GM18499 (cell line): Measurements from ENCODE around the gene IST1.
"Not testable (repeated sequence)": the region's sequence is repeated elsewhere in the genome, so short reads cannot be mapped to it uniquely, and the experiment has no call there.

Experiments used
- ATAC-seq: cut with Tn5 transposase; IDR thresholded peaks from one replicate; pipeline ENCODE4 v1.9.1; 2021; ENCODE audit warnings: moderate number of reproducible peaks; ENCODE audit not compliant: insufficient read depth, unreplicated experiment

The IST1 gene

GRCh38 chr16:71878911-71879310, 16.4 kb upstream of the IST1 start:
- no peak for ATAC-seq

DNA sequence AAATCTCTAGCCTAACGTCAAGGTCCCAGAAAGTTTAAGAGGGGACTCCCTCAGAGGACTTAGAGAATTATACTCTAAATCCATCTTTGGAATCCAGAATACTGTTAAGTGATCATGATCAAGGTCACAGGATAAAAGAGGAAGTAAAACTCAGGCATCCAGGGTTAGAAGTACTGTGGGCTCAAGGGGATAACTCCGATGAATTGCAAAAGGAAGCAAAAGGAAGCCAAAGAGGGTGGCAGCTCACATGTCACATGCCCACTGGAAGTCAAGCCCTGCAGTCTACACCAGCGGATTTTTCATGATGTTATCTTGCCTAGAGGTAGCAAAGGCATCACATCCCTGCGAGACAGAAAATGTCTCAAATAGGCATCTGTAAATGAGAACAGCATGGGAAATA, 15.2 kb upstream of the IST1 start:
- no peak for ATAC-seq

GRCh38 chr16:71882505-71883167, 12.7 kb upstream of the IST1 start:
- no peak for ATAC-seq

- no peak for ATAC-seq
Measured at GRCh38 chr16:71883168-71883848, 12.0 kb upstream of the IST1 start.

- no peak for ATAC-seq
Measured at GRCh38 chr16:71883849-71884638, 11.3 kb upstream of the IST1 start, which contains the start of gene ZNF821. Gene ZNF821 (minus strand): TSS chr16:71884182. CDS start chr16:71879946, 4,236 bp downstream.

GRCh38 chr16:71885261-71885650, 10.1 kb upstream of the IST1 start:
- ATAC-seq, result no peak

DNA sequence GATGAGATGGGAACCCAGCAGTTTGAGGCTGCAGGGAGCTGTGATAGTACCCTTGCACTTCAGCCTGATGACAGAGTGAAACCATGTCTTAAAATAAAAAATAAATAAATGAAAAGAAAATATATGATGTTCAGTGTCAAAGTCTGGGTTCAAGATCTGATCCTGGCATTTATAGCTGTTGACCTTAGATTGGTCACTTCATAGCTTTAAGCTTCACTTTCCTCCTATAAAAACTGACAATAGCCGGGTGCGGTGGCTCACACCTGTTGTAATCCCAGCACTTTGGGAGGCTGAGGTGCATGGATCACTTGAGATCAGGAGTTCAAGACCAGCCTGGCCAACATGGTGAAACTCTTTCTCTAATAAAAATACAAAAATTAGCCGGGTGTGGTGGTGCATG, 6.2 kb upstream of the IST1 start:
- ATAC-seq, result no peak

GRCh38 chr16:71893888-71894228, 1.5 kb upstream of the IST1 start:
- ATAC-seq, result no peak

DNA sequence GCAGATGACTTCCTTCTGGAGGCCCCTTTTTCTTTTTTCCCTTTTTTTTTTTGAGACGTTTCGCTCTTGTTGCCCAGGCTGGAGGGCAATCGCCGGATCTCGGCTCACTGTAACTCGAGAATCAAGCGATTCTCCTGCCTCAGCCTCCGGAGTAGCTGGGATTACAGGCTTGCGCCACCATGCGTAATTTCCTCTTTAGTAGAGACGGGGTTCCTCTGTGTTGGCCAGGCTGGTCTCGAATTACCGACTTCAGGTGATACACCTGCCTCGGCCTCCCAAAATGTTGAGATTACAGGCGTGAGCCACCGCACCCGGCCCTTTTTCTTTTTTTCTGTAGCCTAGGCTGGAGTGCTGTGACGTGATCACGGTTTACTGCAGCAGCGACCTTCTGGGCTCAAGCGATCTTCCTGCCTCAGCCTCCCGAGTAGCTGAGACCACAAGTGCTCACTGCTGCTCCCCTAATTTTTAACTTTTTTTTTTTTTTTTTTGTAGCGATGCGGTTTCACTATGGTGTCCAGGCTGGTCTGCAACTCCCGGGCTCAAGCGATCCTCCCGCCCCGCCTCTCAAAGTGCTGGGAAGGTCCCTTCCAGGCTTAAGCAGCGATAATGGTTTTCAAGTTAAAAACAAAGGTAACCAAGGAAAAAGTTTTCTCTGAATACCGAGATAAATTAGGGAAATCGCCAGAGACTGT, 956 bp upstream of the IST1 start:
- no peak for ATAC-seq

GRCh38 chr16:71895679-71896365, 491 bp downstream of the IST1 start:
- ATAC-seq, result no peak

- no peak for ATAC-seq
Measured at GRCh38 chr16:71896764-71897368, 1.5 kb downstream of the IST1 start.

- no peak for ATAC-seq
Measured at GRCh38 chr16:71899171-71899570, 3.8 kb downstream of the IST1 start.

DNA sequence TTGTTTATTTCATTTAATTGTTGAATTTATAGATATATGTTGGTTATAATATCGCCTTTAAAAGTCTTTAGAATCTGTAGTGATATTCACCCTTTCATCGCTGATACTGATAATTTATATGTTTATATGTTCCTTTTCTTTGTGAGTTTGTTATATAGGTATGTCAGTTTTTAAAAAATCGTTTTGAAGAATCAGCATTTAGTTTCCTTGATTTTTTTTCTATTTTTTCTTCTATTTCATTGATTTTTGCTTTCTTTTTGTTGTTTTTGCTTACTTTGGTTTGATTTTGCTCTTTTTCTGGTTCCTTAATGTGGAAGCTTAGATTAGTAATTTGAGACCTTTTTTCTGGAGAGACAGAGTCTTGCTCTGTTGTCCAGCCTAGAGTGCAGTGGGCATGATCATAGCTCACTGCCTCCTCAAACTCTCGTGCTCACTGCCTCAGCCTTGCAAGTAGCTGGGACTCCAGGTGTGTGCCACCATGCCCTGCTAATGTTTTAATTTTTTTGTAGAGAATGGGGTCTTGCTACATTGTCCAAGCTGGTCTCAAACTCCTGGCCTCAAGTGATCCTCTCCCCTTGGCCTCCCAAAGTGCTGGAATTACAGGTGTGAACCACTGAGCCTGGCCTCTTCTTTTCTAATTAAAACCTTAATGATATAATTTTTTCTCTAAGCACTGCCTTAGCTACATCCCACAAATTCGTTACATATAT, 7.5 kb downstream of the IST1 start:
- no peak for ATAC-seq

DNA sequence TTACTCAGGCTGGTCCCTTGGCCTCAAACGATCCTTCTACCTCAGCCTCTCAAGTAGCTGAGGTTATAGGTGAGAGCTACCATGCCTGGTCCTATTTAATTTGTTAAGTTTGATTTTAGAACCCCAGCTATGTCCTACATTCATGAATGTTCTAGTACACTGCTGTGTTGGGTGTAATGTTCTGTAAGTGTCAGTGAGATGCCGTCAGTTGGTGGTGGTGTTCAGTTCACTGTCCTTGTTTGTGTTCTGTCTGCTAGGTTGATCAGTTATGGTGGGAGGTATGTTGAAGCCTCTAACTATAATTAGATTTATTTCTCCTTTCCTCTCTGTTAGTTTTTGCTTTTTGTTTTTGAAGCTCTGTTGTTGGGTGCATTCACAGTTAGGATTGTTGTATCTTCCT, 8.3 kb downstream of the IST1 start:
- no peak for ATAC-seq

- no peak for ATAC-seq
Measured at GRCh38 chr16:71904239-71904638, 8.9 kb downstream of the IST1 start.

DNA sequence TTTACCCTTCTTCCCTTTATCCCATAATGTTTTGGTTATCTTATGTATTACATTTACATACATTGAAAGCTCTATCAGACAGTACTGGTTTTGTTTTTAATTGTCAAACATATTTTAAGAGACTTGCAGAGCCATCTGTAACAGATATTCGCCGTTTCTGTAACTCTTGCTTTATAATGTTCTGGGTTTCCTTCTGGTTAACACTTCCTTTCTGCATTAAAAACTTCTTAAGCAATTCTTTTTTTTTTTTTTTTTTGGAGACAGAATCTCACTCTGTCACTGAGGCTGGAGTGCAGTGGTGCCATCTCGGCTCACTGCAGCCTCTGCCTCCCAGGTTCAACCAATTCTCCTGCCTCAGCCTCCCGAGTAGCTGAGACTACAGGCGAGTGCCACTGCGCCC, 10.4 kb downstream of the IST1 start:
- ATAC-seq, result not testable (repeated sequence)

DNA sequence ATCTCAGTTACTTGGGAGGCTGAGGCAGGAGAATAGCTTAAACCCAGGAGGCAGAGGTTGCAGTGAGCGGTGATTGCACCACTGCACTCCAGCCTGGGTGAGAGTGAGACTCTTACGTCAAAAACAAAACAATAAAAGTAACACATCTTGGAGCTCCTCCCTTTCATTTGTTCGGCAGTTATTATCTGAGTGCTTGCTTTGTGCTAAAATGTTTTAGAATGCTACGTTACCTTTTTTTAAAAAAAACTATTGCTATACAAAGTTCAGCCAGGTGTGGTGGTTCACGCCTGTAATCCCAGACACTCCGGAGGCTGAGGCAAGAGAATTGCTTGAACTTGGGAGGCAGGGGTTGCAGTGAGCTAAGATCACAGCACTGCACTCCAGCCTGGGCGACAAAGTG, 15.8 kb downstream of the IST1 start:
- no peak for ATAC-seq

DNA sequence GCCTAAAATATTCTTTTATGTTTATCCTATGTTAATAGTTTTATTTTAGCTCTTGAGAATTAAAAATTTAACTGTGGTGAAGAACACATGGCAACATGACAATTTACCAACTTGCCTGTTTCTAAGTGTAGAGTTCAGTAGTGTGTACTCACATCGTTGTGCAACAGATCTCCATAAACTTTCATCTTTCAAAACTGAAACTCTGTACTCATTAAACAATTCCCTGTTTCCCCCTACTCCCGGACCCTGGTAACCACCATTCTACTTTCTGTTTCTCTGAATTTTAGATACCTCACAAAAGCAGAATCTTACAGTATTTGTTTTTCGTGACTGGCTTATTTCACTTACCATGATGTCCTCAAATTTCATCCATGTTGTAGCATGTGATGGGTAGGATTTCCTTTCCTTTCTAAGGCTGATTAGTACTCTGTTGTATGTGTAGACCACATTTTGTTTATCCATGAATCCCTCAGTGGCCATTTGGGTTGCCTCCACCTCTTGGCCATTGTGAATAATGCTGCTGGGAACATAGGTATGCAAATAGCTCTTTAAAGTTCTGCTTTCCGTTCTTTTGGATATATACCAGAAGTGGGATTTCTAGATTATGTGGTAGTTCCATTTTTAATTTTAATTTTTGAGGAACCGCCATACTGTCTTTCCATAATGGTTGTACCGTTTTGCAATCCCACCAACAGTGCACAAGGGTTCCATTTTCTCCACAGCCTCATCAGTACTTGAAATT, 17.4 kb downstream of the IST1 start:
- ATAC-seq, result no peak

DNA sequence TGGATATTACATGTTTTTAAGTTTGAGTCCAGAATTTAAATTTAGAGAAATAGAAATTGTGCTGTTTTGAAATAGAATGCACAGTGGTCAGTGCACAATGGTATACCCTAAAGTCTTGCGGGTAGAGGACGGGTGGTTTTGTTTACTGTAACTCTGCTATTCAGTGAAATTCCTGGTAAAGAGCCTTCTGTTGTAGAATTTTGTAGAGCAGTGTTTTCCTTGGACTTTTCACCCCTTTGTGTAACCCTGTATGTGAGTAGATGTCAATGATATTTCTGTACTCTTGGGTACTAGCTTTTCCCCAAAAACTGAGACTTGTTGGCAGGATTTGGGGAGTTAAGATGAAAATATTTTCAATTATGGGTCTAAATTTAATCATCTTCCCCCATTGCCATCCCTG, 19.5 kb downstream of the IST1 start:
- no peak for ATAC-seq
